Liver (tissue), 9 donors: ENCODE measurements around the gene SLC25A22. TPM values are rescaled to one million over a fixed set of nuclear protein-coding genes. Genes with fewer than 3 reads are reported as not detected.

Experiments used
- DNase-seq: peaks from one replicate; pipeline ENCODE4 v3.0.0-alpha.2; 2017; ENCODE audit warnings: low spot score
- H3K27ac ChIP-seq, 2 donors: one replicate each; pipeline ENCODE4 v1.7.0; 2013; ENCODE audit warnings: inconsistent platforms in 2 of 2, low read length in 2 of 2, control low read depth in 1 of 2, low read depth in 1 of 2, mild to moderate bottlenecking in 1 of 2
- H3K27me3 ChIP-seq, 4 donors: one replicate each; pipeline versions ENCODE4 v1.6.1 to v1.7.0; 2013; ENCODE audit warnings: low read length in 3 of 4, inconsistent platforms in 1 of 4, mild to moderate bottlenecking in 1 of 4, moderate library complexity in 1 of 4; ENCODE audit not compliant: control insufficient read depth in 4 of 4, insufficient read depth in 4 of 4
- H3K36me3 ChIP-seq, 4 donors: one replicate each; pipeline versions ENCODE4 v1.6.1 to v1.7.0; 2013; ENCODE audit warnings: low read length in 3 of 4, mild to moderate bottlenecking in 3 of 4, low read depth in 1 of 4, moderate library complexity in 1 of 4; ENCODE audit not compliant: control insufficient read depth in 4 of 4, insufficient read depth in 3 of 4
- H3K4me1 ChIP-seq, 4 donors: one replicate each; pipeline versions ENCODE4 v1.6.1 to v1.7.0; 2013; ENCODE audit warnings: low read length in 3 of 4, mild to moderate bottlenecking in 3 of 4, moderate library complexity in 1 of 4; ENCODE audit not compliant: control insufficient read depth in 4 of 4, insufficient read depth in 4 of 4
- H3K4me3 ChIP-seq, 3 donors: one replicate each; pipeline versions ENCODE4 v1.6.1 to v1.7.0; 2013; ENCODE audit warnings: low read length in 3 of 3, control low read depth in 1 of 3, low read depth in 1 of 3, mild to moderate bottlenecking in 1 of 3
- H3K9ac ChIP-seq, 2 donors: one replicate each; pipeline ENCODE4 v1.7.0; 2013; ENCODE audit warnings: low read length in 2 of 2, mild to moderate bottlenecking in 2 of 2, moderate library complexity in 2 of 2, control low read depth in 1 of 2, low read depth in 1 of 2
- H3K9me3 ChIP-seq, 4 donors: one replicate each; pipeline versions ENCODE4 v1.6.1 to v1.7.0; 2013; ENCODE audit warnings: low read length in 3 of 4; ENCODE audit not compliant: control insufficient read depth in 4 of 4
- CTCF ChIP-seq: fragments of 150-350 bp; IDR thresholded peaks from 2 replicates; pipeline ENCODE4 v1.5.1; 2017; ENCODE audit warnings: improper control_type of control experiment, low read depth, low read length; ENCODE audit not compliant: missing input control
- EGR1 ChIP-seq, 2 donors: IDR thresholded peaks; 2 replicates each; pipeline ENCODE4 v1.6.1; 2016 to 2018; ENCODE audit warnings: antibody characterized with exemption in 2 of 2, low read depth in 2 of 2
- GABPA ChIP-seq, 2 donors: IDR thresholded peaks in 1 of 2; conservative IDR thresholded peaks in 1 of 2; 2 replicates each; pipeline ENCODE4 v1.6.1; 2016; ENCODE audit warnings: antibody characterized with exemption in 2 of 2, mild to moderate bottlenecking in 1 of 2, moderate library complexity in 1 of 2
- HNF4A ChIP-seq, 2 donors: conservative IDR thresholded peaks; 2 replicates each; pipeline ENCODE4 v1.6.1; 2016; ENCODE audit warnings: antibody characterized with exemption in 2 of 2, mild to moderate bottlenecking in 2 of 2
- JUND ChIP-seq, 2 donors: IDR thresholded peaks; 2 replicates each; pipeline ENCODE4 v1.6.1; 2016; ENCODE audit warnings: antibody characterized with exemption in 2 of 2
- MAX ChIP-seq: IDR thresholded peaks from 2 replicates; pipeline ENCODE4 v1.6.1; 2016; ENCODE audit warnings: antibody characterized with exemption
- REST ChIP-seq: IDR thresholded peaks from 2 replicates; pipeline ENCODE4 v1.6.1; 2016; ENCODE audit warnings: antibody characterized with exemption, mild to moderate bottlenecking
- RXRA ChIP-seq, 2 donors: IDR thresholded peaks; 2 replicates each; pipeline ENCODE4 v1.6.1; 2017 to 2018; ENCODE audit warnings: antibody characterized with exemption in 2 of 2, mild to moderate bottlenecking in 1 of 2
- TAF1 ChIP-seq: conservative IDR thresholded peaks from 2 replicates; pipeline ENCODE4 v1.6.1; 2016; ENCODE audit warnings: antibody characterized with exemption, mild to moderate bottlenecking
- YY1 ChIP-seq: IDR thresholded peaks from 2 replicates; pipeline ENCODE4 v1.6.1; 2016; ENCODE audit warnings: antibody characterized with exemption, mild to moderate bottlenecking
- WGBS: extraction: QIAGEN DNeasy Blood & Tissue Kit; methylation state at CpG from one replicate; pipeline ENCODE4 v1.1.7; 2013; 5-methylcytosine and 5-hydroxymethylcytosine counted together
- polyA plus RNA-seq, 2 donors: library from polyadenylated mRNA; stranded (reverse) in 1 of 2; unstranded in 1 of 2; fragments of 200-250 nt in 1 of 2; fragments of >200 nt in 1 of 2; fragmentation: Nextera tagmentation in 1 of 2; extraction: Ambion mirVana in 1 of 2; gene quantifications; one replicate each; pipeline versions ENCODE4 v1.2.1 to v1.2.3, GENCODE V29; 2013 to 2015
- total RNA-seq, 2 donors: library from RNA; depleted of rRNA; stranded (reverse); fragments of >200 nt; gene quantifications; one replicate each; pipeline ENCODE4 v1.2.3, GENCODE V29; 2014
- donor health status: healthy.
- donor health status: healthy.
- donor health status: healthy.
- donor health status: healthy.
- donor health status: healthy.

The SLC25A22 gene
- total and polyA plus RNA-seq, 4 donors = 5.3 to 26.8 (median 12.1) TPM

- peaks cover 18 to 55% (median 34%) of the 10 kb centered on the region in 4 donors for H3K4me1 ChIP-seq
Measured at GRCh38 chr11:843086-843734, 45.1 kb upstream of the SLC25A22 start.

GRCh38 chr11:842370-843002, 44.4 kb upstream of the SLC25A22 start, which contains the start of the genes POLR2L and TSPAN4:
POLR2L (minus strand) TSS chr11:842529; CDS start chr11:842508, 21 bp downstream.
TSPAN4 (plus strand) TSS chr11:842852; CDS start chr11:850305, 7,453 bp downstream.
- WGBS = under 1% methylated on average over 87 of the region's 87 CpGs
- no peaks in the 10 kb centered on the region for H3K9me3 ChIP-seq
- peaks cover 18 to 56% (median 34%) of the 10 kb centered on the region in 4 donors for H3K4me1 ChIP-seq
- TF ChIP-seq MAX (peak; percentile 18), GABPA (IDR thresholded peaks at IDR 0.05 in 1 of 2, conservative IDR thresholded peaks at IDR 0.05 in 1 of 2) (no peak), TAF1 (no peak), CTCF (no peak), HNF4A (conservative IDR thresholded peaks at IDR 0.05) (no peak), EGR1 (IDR thresholded peaks at IDR 0.05; ENCODE audit: low read depth in 2 of 2) (no peak), RXRA (IDR thresholded peaks at IDR 0.05) (no peak), YY1 (no peak)
- DNase-seq = peak; percentile 93
- peak within 1 kb of the TSS; percentile 69 to 89 for H3K9ac ChIP-seq
- peak within 1 kb of the TSS; percentile 76 to 90 for H3K27ac ChIP-seq
- peak within 1 kb of the TSS; percentile 96 to 100 (median 97) for H3K4me3 ChIP-seq
- H3K36me3 ChIP-seq = peaks cover 2 to 20% (median 7%) of the 10 kb centered on the region in 4 donors
- H3K27me3 ChIP-seq = no peaks in the 10 kb centered on the region

More at GRCh38 chr11:843086-843734, 45.1 kb upstream of the SLC25A22 start:
- Histone ChIP-seq H3K36me3 (peaks cover 2 to 15% (median 5%) of the 10 kb centered on the region in 4 donors), H3K27me3 (no peaks in the 10 kb centered on the region), H3K9ac (peak overlapping the region; percentile 54), H3K4me3 (peak overlapping the region; percentile 32 to 97 (median 96)), H3K27ac (peak overlapping the region; percentile 76 to 90), H3K9me3 (no peaks in the 10 kb centered on the region)
- WGBS = 2% methylated on average over 53 of the region's 53 CpGs
- no peak for DNase-seq
- TF ChIP-seq REST (no peak), JUND (IDR thresholded peaks at IDR 0.05) (no peak), YY1 (no peak)
